ENCODE results near the gene SETDB1. TPM values are rescaled to one million over a fixed set of nuclear protein-coding genes. Genes with fewer than 3 reads are reported as not detected.
A peak's percentile ranks its signal among the peaks of the same experiment; 100 is the strongest.

The SETDB1 gene
- total and polyA plus RNA-seq, 2 of the 13 experiments (the other 11 are each of a cell fraction or from before 2014, with no cell fraction given) = 33.1 to 34.6 TPM

DNA sequence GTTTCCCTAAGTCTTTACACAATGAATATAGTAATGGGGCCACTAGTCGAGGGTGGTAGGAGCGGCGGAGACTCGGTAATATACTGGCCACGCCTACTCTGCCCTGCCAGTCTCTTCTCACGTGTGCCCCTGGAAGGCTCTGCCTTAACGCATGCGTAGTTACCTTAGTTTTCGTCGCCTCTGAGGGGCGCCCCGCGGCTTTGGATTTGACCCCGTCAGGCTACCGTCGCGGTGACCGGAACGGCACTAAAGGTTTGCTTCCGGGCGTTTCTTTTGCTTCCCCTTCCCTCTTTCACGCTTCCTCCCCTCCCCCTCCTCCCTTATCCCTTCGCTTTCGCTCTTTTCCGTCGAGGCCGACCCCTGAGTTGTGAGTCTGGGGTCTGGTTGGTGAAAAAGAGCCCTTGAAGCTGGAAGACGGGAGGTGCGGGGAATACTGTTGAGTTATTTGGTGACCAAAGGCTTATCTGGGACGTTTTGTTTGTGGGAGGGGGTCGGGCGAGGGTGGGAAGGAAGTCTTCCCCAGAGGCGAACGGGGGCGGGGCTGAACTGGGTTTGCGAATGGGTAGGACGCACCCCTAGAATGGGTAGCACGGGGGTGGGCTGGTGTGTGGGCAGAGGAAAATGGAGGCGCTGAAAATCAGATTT lies at the start of gene SETDB1 (continued):
- TF ChIP-seq, protein P1, sequence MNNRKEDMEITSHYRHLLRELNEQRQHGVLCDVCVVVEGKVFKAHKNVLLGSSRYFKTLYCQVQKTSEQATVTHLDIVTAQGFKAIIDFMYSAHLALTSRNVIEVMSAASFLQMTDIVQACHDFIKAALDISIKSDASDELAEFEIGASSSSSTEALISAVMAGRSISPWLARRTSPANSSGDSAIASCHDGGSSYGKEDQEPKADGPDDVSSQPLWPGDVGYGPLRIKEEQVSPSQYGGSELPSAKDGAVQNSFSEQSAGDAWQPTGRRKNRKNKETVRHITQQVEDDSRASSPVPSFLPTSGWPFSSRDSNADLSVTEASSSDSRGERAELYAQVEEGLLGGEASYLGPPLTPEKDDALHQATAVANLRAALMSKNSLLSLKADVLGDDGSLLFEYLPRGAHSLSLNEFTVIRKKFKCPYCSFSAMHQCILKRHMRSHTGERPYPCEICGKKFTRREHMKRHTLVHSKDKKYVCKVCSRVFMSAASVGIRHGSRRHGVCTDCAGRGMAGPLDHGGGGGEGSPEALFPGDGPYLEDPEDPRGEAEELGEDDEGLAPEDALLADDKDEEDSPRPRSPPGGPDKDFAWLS (CRISPR knock-in tag; IDR thresholded peaks at IDR 0.05; ENCODE audit: borderline replicate concordance) = no peak
- TF ChIP-seq ZEB1 (IDR thresholded peaks at IDR 0.05; ENCODE audit: insufficient replicate concordance, low read depth) (peak; percentile 65), ZNF768 (CRISPR knock-in tag; IDR thresholded peaks at IDR 0.05) (no peak), JARID2 (CRISPR knock-in tag; IDR thresholded peaks at IDR 0.05; ENCODE audit: insufficient replicate concordance) (no peak), MYNN (CRISPR knock-in tag; IDR thresholded peaks at IDR 0.05; ENCODE audit: low read depth) (0 out of 2 replicates have a peak, but pooled peaks have one; percentile 41), NPAS2 (CRISPR knock-in tag; IDR thresholded peaks at IDR 0.05; ENCODE audit: borderline replicate concordance) (no peak), NCOA5 (CRISPR knock-in tag; IDR thresholded peaks at IDR 0.05) (no peak), ATAD3A (CRISPR knock-in tag; IDR thresholded peaks at IDR 0.05) (no peak), ZNF614 (CRISPR knock-in tag; IDR thresholded peaks at IDR 0.05; ENCODE audit: borderline replicate concordance) (peak; percentile 48; the same call in 1 of the 2 replicates)
- TF ChIP-seq, protein P2, sequence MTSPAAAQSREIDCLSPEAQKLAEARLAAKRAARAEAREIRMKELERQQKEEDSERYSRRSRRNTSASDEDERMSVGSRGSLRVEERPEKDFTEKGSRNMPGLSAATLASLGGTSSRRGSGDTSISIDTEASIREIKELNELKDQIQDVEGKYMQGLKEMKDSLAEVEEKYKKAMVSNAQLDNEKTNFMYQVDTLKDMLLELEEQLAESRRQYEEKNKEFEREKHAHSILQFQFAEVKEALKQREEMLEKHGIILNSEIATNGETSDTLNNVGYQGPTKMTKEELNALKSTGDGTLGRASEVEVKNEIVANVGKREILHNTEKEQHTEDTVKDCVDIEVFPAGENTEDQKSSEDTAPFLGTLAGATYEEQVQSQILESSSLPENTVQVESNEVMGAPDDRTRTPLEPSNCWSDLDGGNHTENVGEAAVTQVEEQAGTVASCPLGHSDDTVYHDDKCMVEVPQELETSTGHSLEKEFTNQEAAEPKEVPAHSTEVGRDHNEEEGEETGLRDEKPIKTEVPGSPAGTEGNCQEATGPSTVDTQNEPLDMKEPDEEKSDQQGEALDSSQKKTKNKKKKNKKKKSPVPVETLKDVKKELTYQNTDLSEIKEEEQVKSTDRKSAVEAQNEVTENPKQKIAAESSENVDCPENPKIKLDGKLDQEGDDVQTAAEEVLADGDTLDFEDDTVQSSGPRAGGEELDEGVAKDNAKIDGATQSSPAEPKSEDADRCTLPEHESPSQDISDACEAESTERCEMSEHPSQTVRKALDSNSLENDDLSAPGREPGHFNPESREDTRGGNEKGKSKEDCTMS (CRISPR knock-in tag; conservative IDR thresholded peaks at IDR 0.05) = no peak
- TF ChIP-seq, protein P3, sequence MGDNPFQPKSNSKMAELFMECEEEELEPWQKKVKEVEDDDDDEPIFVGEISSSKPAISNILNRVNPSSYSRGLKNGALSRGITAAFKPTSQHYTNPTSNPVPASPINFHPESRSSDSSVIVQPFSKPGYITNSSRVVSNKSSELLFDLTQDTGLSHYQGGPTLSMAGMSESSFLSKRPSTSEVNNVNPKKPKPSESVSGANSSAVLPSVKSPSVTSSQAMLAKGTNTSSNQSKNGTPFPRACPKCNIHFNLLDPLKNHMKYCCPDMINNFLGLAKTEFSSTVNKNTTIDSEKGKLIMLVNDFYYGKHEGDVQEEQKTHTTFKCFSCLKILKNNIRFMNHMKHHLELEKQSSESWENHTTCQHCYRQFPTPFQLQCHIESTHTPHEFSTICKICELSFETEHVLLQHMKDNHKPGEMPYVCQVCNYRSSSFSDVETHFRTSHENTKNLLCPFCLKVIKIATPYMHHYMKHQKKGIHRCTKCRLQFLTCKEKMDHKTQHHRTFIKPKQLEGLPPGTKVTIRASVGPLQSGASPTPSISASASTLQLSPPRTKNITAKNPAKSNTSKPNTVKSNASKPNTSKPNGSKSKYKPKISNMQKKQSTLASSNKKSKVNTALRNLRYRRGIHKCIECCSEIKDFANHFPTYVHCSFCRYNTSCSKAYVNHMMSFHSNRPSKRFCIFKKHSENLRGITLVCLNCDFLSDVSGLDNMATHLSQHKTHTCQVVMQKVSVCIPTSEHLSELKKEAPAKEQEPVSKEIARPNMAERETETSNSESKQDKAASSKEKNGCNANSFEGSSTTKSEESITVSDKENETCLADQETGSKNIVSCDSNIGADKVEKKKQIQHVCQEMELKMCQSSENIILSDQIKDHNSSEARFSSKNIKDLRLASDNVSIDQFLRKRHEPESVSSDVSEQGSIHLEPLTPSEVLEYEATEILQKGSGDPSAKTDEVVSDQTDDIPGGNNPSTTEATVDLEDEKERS (CRISPR knock-in tag; IDR thresholded peaks at IDR 0.05) = no peak
- TF ChIP-seq, protein P4, sequence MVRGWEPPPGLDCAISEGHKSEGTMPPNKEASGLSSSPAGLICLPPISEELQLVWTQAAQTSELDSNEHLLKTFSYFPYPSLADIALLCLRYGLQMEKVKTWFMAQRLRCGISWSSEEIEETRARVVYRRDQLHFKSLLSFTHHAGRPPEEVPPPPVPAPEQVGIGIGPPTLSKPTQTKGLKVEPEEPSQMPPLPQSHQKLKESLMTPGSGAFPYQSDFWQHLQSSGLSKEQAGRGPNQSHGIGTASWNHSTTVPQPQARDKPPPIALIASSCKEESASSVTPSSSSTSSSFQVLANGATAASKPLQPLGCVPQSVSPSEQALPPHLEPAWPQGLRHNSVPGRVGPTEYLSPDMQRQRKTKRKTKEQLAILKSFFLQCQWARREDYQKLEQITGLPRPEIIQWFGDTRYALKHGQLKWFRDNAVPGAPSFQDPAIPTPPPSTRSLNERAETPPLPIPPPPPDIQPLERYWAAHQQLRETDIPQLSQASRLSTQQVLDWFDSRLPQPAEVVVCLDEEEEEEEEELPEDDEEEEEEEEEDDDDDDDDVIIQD (CRISPR knock-in tag; IDR thresholded peaks at IDR 0.05; ENCODE audit: low read depth) = no peak; the same call in 1 of the 2 replicates
- TF ChIP-seq, protein P5, sequence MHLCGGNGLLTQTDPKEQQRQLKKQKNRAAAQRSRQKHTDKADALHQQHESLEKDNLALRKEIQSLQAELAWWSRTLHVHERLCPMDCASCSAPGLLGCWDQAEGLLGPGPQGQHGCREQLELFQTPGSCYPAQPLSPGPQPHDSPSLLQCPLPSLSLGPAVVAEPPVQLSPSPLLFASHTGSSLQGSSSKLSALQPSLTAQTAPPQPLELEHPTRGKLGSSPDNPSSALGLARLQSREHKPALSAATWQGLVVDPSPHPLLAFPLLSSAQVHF (CRISPR knock-in tag; IDR thresholded peaks at IDR 0.05) = no peak
- TF ChIP-seq, protein P6, sequence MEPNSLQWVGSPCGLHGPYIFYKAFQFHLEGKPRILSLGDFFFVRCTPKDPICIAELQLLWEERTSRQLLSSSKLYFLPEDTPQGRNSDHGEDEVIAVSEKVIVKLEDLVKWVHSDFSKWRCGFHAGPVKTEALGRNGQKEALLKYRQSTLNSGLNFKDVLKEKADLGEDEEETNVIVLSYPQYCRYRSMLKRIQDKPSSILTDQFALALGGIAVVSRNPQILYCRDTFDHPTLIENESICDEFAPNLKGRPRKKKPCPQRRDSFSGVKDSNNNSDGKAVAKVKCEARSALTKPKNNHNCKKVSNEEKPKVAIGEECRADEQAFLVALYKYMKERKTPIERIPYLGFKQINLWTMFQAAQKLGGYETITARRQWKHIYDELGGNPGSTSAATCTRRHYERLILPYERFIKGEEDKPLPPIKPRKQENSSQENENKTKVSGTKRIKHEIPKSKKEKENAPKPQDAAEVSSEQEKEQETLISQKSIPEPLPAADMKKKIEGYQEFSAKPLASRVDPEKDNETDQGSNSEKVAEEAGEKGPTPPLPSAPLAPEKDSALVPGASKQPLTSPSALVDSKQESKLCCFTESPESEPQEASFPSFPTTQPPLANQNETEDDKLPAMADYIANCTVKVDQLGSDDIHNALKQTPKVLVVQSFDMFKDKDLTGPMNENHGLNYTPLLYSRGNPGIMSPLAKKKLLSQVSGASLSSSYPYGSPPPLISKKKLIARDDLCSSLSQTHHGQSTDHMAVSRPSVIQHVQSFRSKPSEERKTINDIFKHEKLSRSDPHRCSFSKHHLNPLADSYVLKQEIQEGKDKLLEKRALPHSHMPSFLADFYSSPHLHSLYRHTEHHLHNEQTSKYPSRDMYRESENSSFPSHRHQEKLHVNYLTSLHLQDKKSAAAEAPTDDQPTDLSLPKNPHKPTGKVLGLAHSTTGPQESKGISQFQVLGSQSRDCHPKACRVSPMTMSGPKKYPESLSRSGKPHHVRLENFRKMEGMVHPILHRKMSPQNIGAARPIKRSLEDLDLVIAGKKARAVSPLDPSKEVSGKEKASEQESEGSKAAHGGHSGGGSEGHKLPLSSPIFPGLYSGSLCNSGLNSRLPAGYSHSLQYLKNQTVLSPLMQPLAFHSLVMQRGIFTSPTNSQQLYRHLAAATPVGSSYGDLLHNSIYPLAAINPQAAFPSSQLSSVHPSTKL (CRISPR knock-in tag; IDR thresholded peaks at IDR 0.05) = peak; percentile 30
